Measurements from ENCODE around the gene MAGEA11. TPM values are rescaled to one million over a fixed set of nuclear protein-coding genes. Genes with fewer than 3 reads are reported as not detected.
"Not testable (repeated sequence)": the region's sequence is repeated elsewhere in the genome, so short reads cannot be mapped to it uniquely, and the experiment has no call there.

The MAGEA11 gene, protein sequence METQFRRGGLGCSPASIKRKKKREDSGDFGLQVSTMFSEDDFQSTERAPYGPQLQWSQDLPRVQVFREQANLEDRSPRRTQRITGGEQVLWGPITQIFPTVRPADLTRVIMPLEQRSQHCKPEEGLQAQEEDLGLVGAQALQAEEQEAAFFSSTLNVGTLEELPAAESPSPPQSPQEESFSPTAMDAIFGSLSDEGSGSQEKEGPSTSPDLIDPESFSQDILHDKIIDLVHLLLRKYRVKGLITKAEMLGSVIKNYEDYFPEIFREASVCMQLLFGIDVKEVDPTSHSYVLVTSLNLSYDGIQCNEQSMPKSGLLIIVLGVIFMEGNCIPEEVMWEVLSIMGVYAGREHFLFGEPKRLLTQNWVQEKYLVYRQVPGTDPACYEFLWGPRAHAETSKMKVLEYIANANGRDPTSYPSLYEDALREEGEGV
- total RNA-seq, result not detected

DNA sequence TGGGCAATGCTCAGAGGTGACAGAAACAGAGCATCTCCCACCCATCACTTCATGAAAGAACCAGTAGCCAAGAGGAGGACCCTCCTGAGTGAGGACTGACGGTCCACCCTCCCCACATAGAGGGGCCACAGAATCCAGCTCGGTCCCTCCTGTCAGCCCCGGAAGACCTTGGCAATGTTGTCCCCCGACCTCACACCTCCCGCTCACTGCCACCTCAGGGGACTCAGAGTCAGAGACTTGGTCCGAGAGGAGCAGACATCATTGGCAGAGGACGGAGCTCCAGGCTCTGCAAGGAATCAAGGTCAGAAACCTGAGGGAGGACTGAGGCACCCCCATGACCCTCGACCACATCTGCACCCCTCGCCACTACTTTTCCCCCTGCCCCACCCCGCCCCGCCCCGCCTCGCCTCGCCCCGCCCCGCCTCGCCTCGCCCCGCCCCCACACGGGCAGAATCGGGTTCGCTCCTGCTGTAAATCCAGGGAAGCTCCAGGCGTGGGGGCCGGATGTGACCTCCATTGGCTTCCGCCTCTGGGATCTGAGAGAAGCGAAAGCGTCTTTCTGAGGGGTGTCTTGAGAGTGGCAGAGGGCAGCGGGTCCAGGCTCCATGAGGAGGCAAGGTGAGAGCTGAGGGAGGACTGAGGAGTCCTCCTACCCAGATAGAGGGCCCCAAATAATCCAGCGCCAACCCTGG, at the start of gene MAGEA11:
Gene MAGEA11 (plus strand): TSS at position 516 of the 692 bp plus-strand sequence. CDS start 1,100 bp downstream, outside the sequence.
- 70 to 80% methylated on average over 3 to 4 of the region's 29 CpGs for WGBS, 2 donors
- ATAC-seq (no peak), DNase-seq (no peak)
- Histone ChIP-seq H3K27me3 (no peaks in the 10 kb centered on the region), H3K4me1 (no peaks in the 10 kb centered on the region), H3K36me3 (replicated peaks in 1 of 2; ENCODE audit: insufficient read depth in 1 of 2, low read depth in 2 of 2) (no peaks in the 10 kb centered on the region), H3K4me3 (no peak within 1 kb of the TSS), H3K9me3 (no peaks in the 10 kb centered on the region), H3K27ac (no peak within 1 kb of the TSS)
- intact Hi-C loops (cut with DNase I), result no loop called here
- TF ChIP-seq POLR2A (IDR thresholded peaks at IDR 0.05) (no peak), CTCF (IDR thresholded peaks at IDR 0.05) (no peak)

- DNase-seq; intact Hi-C loops (cut with DNase I); ATAC-seq: not testable (repeated sequence)
These were observed 36.8 kb upstream of the MAGEA11 start for GRCh38 chrX:149675088-149675487.

GRCh38 chrX:149675554-149675953, 36.3 kb upstream of the MAGEA11 start:
- intact Hi-C loops (cut with DNase I), result not testable (repeated sequence)

More at GRCh38 chrX:149675088-149675487, 36.8 kb upstream of the MAGEA11 start:
- WGBS, 2 donors, result no CpG with 5 or more reads among the region's 3 CpGs
- H3K27me3 ChIP-seq; H3K36me3 ChIP-seq (replicated peaks in 1 of 2; ENCODE audit: insufficient read depth in 1 of 2, low read depth in 2 of 2); H3K27ac ChIP-seq; H3K9me3 ChIP-seq; H3K4me1 ChIP-seq; H3K4me3 ChIP-seq: not testable (repeated sequence)

GRCh38 chrX:149679164-149679678, 32.6 kb upstream of the MAGEA11 start:
- ATAC-seq; intact Hi-C loops (cut with DNase I); H3K4me3 ChIP-seq; H3K27me3 ChIP-seq; DNase-seq; H3K4me1 ChIP-seq; H3K9me3 ChIP-seq; H3K27ac ChIP-seq; H3K36me3 ChIP-seq (replicated peaks in 1 of 2; ENCODE audit: insufficient read depth in 1 of 2, low read depth in 2 of 2): not testable (repeated sequence)
- WGBS, 2 donors, result no CpG with 5 or more reads among the region's 4 CpGs

More at GRCh38 chrX:149675554-149675953, 36.3 kb upstream of the MAGEA11 start:
- not testable (repeated sequence) for H3K4me3 ChIP-seq; DNase-seq; H3K36me3 ChIP-seq (replicated peaks in 1 of 2; ENCODE audit: insufficient read depth in 1 of 2, low read depth in 2 of 2); ATAC-seq; H3K4me1 ChIP-seq; H3K9me3 ChIP-seq; H3K27me3 ChIP-seq; H3K27ac ChIP-seq
- WGBS, 2 donors, result 91% methylated on average over 4 of the region's 8 CpGs; no CpG with 5 or more reads in 1 of the 2 donors

DNA sequence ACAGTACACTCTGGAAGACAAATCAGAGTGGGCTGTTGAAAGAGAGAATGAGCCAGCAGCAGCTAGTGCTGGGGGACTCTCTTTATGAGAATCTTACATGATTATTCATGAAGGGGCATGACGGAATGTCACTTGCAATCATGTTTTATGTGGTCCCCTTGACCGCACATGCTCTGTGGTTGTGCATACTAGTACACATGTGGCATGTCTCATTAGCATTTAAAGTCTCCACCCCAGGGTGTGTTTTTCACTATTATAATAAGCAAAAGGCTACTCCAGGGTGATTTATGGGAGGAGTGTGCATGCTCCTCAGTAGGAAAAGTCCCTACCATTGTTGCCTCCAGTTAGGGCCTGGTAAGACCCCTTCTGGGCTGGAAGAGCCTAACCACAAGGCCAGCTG, 30.7 kb upstream of the MAGEA11 start:
- DNase-seq, result no peak
- Histone ChIP-seq H3K27ac (no peak overlapping the region), H3K4me3 (no peak overlapping the region), H3K9me3 (no peaks in the 10 kb centered on the region), H3K4me1 (no peaks in the 10 kb centered on the region), H3K27me3 (no peaks in the 10 kb centered on the region), H3K36me3 (replicated peaks in 1 of 2; ENCODE audit: insufficient read depth in 1 of 2, low read depth in 2 of 2) (no peaks in the 10 kb centered on the region)
- TF ChIP-seq CTCF (IDR thresholded peaks at IDR 0.05) (no peak), POLR2A (IDR thresholded peaks at IDR 0.05) (no peak)
- intact Hi-C loops (cut with DNase I), result no loop called here
- no peak for ATAC-seq
- 89 to 90% methylated on average over 2 of the region's 2 CpGs for WGBS, 2 donors

GRCh38 chrX:149682031-149682430, 29.8 kb upstream of the MAGEA11 start:
- Histone ChIP-seq H3K27me3 (no peaks in the 10 kb centered on the region), H3K4me3 (no peak overlapping the region), H3K36me3 (replicated peaks in 1 of 2; ENCODE audit: insufficient read depth in 1 of 2, low read depth in 2 of 2) (no peaks in the 10 kb centered on the region), H3K9me3 (no peaks in the 10 kb centered on the region), H3K4me1 (no peaks in the 10 kb centered on the region), H3K27ac (no peak overlapping the region)
- WGBS, 2 donors, result 52 to 84% methylated on average over 3 of the region's 3 CpGs
- intact Hi-C loops (cut with DNase I), result no loop called here
- TF ChIP-seq POLR2A (IDR thresholded peaks at IDR 0.05), result no peak
- no peak for TF ChIP-seq CTCF (IDR thresholded peaks at IDR 0.05)
- ATAC-seq (no peak), DNase-seq (no peak)

Measured in body of pancreas (tissue), 4 donors.